AG04450 (cell line): ENCODE data around the gene WDR7. TPM values are rescaled to one million over a fixed set of nuclear protein-coding genes. Genes with fewer than 3 reads are reported as not detected.

Source experiments
- CTCF ChIA-PET: fragments of 300-600, 350-600 bp; formaldehyde crosslinking; extraction: SDS; loops from one replicate; lab custom pipeline; 2022; ENCODE audit warnings: antibody characterized with exemption, inconsistent platforms; lab: Charles Lee
- POLR2A ChIA-PET: fragments of 350-600 bp; formaldehyde crosslinking; extraction: SDS; loops from one replicate; lab custom pipeline; 2021; ENCODE audit warnings: antibody characterized with exemption, inconsistent platforms; lab: Yijun Ruan, JAX
- DNase-seq: peaks from one replicate; pipeline ENCODE4 v3.0.0-alpha.2; 2011; ENCODE audit warnings: low read depth, low spot score
- H3K27ac ChIP-seq: one replicate; pipeline ENCODE4 v1.5.1; 2012; ENCODE audit warnings: low read depth, low read length, control low read depth
- H3K27me3 ChIP-seq: one replicate; pipeline ENCODE4 v1.6.0; 2012; ENCODE audit warnings: low read length; ENCODE audit not compliant: control insufficient read depth, insufficient read depth
- H3K4me3 ChIP-seq: 2 replicates; pipeline ENCODE4 v1.5.1; 2011; ENCODE audit warnings: mild to moderate bottlenecking, low read depth, low read length, control low read depth
- H3K9me3 ChIP-seq: 2 replicates; pipeline ENCODE4 v1.5.1; 2012; ENCODE audit warnings: low read length; ENCODE audit not compliant: control insufficient read depth, insufficient read depth
- polyA plus RNA-seq: library from polyadenylated mRNA; depleted of rRNA; stranded (reverse); fragments of >200 nt; gene quantifications from 2 replicates; pipeline ENCODE4 v1.2.3, GENCODE V29; 2011
- TF ChIP-seq, protein P1 (sequence below): IDR thresholded peaks from 2 replicates; pipeline ENCODE4 v1.5.1; 2011; ENCODE audit warnings: low read depth, low read length, control low read depth, inconsistent platforms

WDR7 gene
- polyA plus RNA-seq, 1 experiment, result 8.1 TPM

DNA sequence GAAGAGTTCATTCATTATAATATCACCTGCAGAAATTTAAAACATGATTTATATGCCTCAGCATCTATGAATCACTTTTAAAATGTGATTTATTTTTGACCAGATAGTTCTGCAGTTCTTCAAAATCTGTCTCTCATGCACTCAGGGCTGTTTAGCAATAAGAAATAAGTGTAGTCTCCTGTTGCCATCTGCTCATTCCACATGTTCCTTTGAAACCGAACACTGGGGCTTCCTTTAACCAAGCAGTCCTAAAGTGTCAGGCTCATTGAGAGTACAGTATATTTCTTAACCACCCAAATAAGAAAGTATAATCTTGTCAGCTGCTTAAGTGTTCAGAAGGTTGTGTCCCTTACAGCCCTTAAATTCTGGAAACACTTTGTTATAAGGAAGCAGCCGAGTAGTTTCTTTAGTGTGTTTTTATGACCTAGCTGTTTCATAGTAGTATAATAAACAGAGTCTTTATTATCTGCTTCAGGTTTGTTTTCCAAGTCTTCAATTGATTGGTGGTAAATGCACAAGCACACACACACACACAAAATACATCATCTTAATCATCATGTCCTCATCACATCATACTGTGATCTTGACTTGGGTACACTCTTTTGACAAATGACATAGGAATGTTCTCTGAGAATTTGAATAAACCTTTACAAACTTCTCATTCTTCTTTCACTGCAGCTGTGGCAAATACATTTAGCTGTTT, 10.4 kb downstream of the WDR7 start:
- CTCF ChIA-PET, result no interaction called here

DNA sequence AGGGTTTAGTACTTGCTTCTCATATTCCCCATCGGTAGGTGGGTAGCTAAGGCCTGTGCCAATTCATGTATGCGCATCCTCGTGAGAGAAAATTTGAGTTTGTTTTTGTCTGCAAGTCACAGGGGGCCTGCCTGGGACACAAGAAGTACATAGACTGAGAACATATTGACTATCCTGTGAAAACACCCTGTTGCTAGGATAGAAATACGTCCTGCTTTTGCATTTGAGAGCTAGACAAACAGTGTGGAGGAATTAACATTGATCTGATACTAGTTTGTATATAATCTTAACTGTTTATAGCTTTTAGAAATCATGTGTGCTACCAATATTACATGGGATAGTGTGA, 10.9 kb downstream of the WDR7 start:
- ChIA-PET CTCF (no interaction called here), POLR2A (no interaction called here)
- no peak overlapping the region for H3K4me3 ChIP-seq
- H3K27me3 ChIP-seq, result no peaks in the 10 kb centered on the region
- TF ChIP-seq, protein P1, sequence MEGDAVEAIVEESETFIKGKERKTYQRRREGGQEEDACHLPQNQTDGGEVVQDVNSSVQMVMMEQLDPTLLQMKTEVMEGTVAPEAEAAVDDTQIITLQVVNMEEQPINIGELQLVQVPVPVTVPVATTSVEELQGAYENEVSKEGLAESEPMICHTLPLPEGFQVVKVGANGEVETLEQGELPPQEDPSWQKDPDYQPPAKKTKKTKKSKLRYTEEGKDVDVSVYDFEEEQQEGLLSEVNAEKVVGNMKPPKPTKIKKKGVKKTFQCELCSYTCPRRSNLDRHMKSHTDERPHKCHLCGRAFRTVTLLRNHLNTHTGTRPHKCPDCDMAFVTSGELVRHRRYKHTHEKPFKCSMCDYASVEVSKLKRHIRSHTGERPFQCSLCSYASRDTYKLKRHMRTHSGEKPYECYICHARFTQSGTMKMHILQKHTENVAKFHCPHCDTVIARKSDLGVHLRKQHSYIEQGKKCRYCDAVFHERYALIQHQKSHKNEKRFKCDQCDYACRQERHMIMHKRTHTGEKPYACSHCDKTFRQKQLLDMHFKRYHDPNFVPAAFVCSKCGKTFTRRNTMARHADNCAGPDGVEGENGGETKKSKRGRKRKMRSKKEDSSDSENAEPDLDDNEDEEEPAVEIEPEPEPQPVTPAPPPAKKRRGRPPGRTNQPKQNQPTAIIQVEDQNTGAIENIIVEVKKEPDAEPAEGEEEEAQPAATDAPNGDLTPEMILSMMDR, result no peak
- H3K9me3 ChIP-seq, result no peaks in the 10 kb centered on the region
- no peak overlapping the region for H3K27ac ChIP-seq
- no peak for DNase-seq

More for the DNA sequence above, 10.4 kb downstream of the WDR7 start:
- Histone ChIP-seq H3K9me3 (no peaks in the 10 kb centered on the region), H3K27me3 (no peaks in the 10 kb centered on the region), H3K4me3 (no peak overlapping the region), H3K27ac (no peak overlapping the region)
- DNase-seq, result no peak
- TF ChIP-seq, protein P1, result no peak
- POLR2A ChIA-PET, result no interaction called here

DNA sequence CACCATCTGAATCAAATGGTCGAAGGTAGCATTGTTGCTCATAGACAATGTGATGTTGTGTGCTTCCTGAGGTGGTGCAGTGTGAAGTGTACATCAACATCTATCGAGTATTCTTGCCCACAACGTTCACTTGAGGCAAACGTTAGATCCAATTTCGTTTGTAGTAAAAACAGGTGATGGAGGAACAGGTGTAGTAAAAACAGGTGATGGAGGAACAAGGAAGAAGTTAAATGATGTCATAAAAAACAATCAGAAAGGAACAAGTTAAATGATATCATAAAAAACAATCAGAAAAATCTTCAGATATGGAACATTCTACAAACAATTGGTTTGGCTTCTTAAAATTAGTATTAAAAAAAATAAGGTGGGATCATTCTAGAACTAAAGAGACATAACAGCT, 11.3 kb downstream of the WDR7 start:
- DNase-seq, result no peak
- no peaks in the 10 kb centered on the region for H3K9me3 ChIP-seq
- POLR2A ChIA-PET, result no interaction called here
- no peak overlapping the region for H3K4me3 ChIP-seq
- H3K27me3 ChIP-seq, result no peaks in the 10 kb centered on the region
- CTCF ChIA-PET, result no interaction called here
- TF ChIP-seq, protein P1, result no peak
- H3K27ac ChIP-seq, result no peak overlapping the region

DNA sequence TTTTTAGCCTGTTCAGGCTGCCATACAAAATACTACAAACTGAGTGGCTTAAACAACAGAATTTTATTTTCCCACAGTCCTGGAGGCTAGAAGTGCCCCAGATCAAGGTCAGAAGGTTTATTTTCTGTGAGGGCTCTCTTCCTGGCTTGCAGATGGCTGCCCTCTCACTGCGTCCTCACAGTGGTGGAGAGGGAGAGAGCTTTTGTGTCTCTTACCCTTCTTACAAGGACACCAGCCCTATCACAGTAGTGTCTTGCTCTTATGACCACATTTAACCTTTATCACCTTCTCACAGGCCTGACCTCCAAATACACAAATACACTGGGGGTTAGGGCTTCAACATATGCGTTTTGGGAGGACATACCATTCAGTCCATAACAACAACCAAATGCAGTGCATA, 11.7 kb downstream of the WDR7 start:
- Histone ChIP-seq H3K9me3 (no peaks in the 10 kb centered on the region), H3K4me3 (no peak overlapping the region), H3K27ac (no peak overlapping the region), H3K27me3 (no peaks in the 10 kb centered on the region)
- CTCF ChIA-PET, result no interaction called here
- no peak for DNase-seq
- POLR2A ChIA-PET, result no interaction called here
- TF ChIP-seq, protein P1, result no peak

DNA sequence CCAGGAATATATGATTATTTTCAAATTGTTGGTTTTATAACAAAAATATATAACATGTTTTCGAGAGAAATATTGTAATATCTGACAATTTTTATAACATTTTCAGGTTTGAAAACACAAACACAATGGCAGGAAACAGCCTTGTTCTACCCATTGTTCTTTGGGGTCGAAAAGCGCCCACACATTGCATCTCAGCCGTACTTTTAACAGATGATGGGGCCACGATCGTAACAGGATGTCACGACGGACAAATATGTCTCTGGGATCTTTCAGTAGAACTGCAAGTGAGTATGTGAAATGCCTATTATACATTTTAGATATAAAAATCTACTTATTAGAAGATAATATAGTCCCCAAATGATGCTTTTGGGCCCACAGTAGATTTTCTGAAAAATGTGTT, 21.2 kb downstream of the WDR7 start:
- no peak for DNase-seq
- ChIA-PET POLR2A (no interaction called here), CTCF (interaction anchor here (0.6 kb wide), 2 partner anchors 207 to 1236 kb away, joined by 3 to 4 read pairs; no protein-coding TSS in a partner anchor)
- Histone ChIP-seq H3K27ac (no peak overlapping the region), H3K9me3 (no peaks in the 10 kb centered on the region), H3K4me3 (no peak overlapping the region), H3K27me3 (no peaks in the 10 kb centered on the region)
- TF ChIP-seq, protein P1, result no peak
